ENCODE data around the gene GALNT18.

GALNT18 gene

GRCh38 chr11:11409901-11410300 lies 211.9 kb downstream of the GALNT18 start:
- DNase-seq (ENCODE audit: low read depth in 2 of 2): no peak

GRCh38 chr11:11409224-11409623 lies 212.6 kb downstream of the GALNT18 start:
- DNase-seq (ENCODE audit: low read depth in 2 of 2): no peak

- no peak for DNase-seq (ENCODE audit: low read depth in 2 of 2)
These were observed 213.2 kb downstream of the GALNT18 start for GRCh38 chr11:11408436-11409221.

- DNase-seq (ENCODE audit: low read depth in 2 of 2): no peak
These were observed 214.1 kb downstream of the GALNT18 start for GRCh38 chr11:11407763-11408084.

- no peak for DNase-seq (ENCODE audit: low read depth in 2 of 2)
These were observed 214.6 kb downstream of the GALNT18 start for GRCh38 chr11:11407065-11407762.

GRCh38 chr11:11406652-11407051 lies 215.2 kb downstream of the GALNT18 start:
- no peak for DNase-seq (ENCODE audit: low read depth in 2 of 2)

- no peak for DNase-seq (ENCODE audit: low read depth in 2 of 2)
These were observed 217.8 kb downstream of the GALNT18 start for GRCh38 chr11:11403763-11404725.

GRCh38 chr11:11401960-11402535 lies 219.8 kb downstream of the GALNT18 start:
- no peak for DNase-seq (ENCODE audit: low read depth in 2 of 2)

GRCh38 chr11:11400635-11401232 lies 221.1 kb downstream of the GALNT18 start:
- no peak for DNase-seq (ENCODE audit: low read depth in 2 of 2)

GRCh38 chr11:11400121-11400520 lies 221.7 kb downstream of the GALNT18 start:
- DNase-seq (ENCODE audit: low read depth in 2 of 2): no peak

- DNase-seq (ENCODE audit: low read depth in 2 of 2): no peak
These were observed 224.0 kb downstream of the GALNT18 start for GRCh38 chr11:11397781-11398180.

- DNase-seq (ENCODE audit: low read depth in 2 of 2): no peak
These were observed 224.8 kb downstream of the GALNT18 start for GRCh38 chr11:11397036-11397415.

GRCh38 chr11:11396301-11397035 lies 225.3 kb downstream of the GALNT18 start:
- DNase-seq (ENCODE audit: low read depth in 2 of 2): no peak

- no peak for DNase-seq (ENCODE audit: low read depth in 2 of 2)
These were observed 226.7 kb downstream of the GALNT18 start for GRCh38 chr11:11395126-11395525.

- DNase-seq (ENCODE audit: low read depth in 2 of 2): no peak
These were observed 227.6 kb downstream of the GALNT18 start for GRCh38 chr11:11394241-11394640.

GRCh38 chr11:11391796-11392463 lies 229.9 kb downstream of the GALNT18 start:
- no peak for DNase-seq (ENCODE audit: low read depth in 2 of 2)

- no peak for DNase-seq (ENCODE audit: low read depth in 2 of 2)
These were observed 230.6 kb downstream of the GALNT18 start for GRCh38 chr11:11391169-11391568.

GRCh38 chr11:11390068-11390771 lies 231.6 kb downstream of the GALNT18 start:
- DNase-seq (ENCODE audit: low read depth in 2 of 2): no peak

- no peak for DNase-seq (ENCODE audit: low read depth in 2 of 2)
These were observed 232.6 kb downstream of the GALNT18 start for GRCh38 chr11:11389238-11389637.
